Raji (cell line): ENCODE data around the gene ETS1.
A peak's percentile ranks its signal among the peaks of the same experiment; 100 is the strongest.

Experiments used
- POLR2A ChIP-seq: IDR thresholded peaks from 2 replicates; pipeline ENCODE4 v1.6.1; 2011; ENCODE audit warnings: low read depth, low read length, control low read depth; ENCODE audit not compliant: insufficient read depth

Gene ETS1

GRCh38 chr11:128572965-128573364, 14.4 kb downstream of the ETS1 start:
- no peak for TF ChIP-seq POLR2A

GRCh38 chr11:128570632-128571031, 16.7 kb downstream of the ETS1 start:
- TF ChIP-seq POLR2A, result no peak

- TF ChIP-seq POLR2A, result no peak
Measured at GRCh38 chr11:128569291-128569690, 18.1 kb downstream of the ETS1 start.

DNA sequence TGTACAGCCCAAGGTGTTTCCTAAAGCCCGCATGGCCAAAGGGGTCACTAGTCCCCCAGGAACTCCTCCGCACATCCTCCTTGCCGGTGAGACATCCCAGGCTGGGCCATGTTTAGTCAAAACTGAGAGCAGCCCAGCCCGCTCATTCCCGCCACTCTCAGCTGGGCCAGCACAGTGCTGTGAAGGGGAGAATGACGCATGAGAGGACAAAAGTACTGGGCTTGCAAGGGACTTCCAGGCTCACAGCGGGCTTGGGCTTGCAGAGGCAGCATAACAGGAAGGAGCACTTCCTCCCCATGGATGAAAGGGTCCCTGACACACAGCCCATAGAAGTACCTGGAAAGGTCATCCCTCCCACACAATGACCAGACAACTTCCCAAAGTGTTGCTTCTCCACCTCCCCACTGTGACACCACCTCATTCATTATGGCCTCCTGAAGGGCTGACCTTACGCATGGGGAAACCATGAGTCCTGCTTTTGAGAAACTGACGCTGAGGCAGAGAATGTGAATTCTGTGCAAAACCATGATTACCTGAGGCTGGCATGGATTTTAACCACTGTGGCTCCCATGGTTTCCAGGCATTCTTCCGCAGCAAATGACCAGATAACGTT, 19.1 kb downstream of the ETS1 start:
- TF ChIP-seq POLR2A, result no peak

DNA sequence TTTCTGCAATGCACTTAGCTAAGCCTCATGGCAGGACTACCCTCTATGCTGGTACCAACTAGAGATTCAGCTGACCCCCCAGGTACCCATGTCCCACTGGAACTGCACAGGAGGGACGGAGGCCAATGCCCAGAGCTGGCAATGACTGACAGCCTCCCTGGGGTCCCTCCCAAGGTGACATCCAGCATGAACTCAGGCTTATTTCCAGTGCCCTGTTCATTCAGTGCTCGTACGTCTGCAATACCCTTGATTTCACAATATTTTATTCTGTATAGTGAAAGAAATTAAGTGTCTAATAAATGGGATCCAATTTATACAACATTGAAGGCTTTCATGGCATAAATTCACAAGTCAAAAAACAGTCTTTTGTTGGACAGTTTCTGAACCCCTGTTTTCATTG, 20.2 kb downstream of the ETS1 start:
- TF ChIP-seq POLR2A, result no peak

- TF ChIP-seq POLR2A, result no peak
Measured at GRCh38 chr11:128565881-128566280, 21.5 kb downstream of the ETS1 start.

DNA sequence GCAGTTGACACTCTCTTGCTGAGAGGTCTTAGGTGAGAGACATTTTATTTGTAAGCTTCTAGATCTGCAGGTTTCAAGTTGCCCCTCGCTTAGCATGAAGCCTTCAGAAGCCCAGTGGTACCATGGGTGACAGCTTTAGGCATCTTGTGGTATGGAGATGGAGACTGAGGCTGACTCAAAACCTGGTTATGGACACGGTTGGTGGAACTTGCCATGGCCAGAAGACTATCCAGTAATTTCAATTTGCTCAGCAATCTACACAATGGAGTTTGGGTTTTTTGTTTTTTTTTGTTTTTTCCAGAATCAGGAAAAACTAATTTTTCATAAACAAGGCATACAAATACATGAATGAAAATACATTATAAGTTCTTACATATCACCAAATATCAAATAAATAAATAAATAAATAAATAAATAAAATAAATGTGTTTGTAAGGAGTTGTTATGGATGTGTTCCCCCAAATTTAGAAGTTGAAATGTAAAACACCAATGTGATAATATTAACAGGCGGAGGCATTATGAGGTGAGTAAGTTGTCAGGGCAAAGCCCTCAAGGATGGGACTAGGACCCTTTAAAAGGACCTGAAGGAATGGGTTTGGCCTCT, 22.6 kb downstream of the ETS1 start:
- TF ChIP-seq POLR2A, result no peak

DNA sequence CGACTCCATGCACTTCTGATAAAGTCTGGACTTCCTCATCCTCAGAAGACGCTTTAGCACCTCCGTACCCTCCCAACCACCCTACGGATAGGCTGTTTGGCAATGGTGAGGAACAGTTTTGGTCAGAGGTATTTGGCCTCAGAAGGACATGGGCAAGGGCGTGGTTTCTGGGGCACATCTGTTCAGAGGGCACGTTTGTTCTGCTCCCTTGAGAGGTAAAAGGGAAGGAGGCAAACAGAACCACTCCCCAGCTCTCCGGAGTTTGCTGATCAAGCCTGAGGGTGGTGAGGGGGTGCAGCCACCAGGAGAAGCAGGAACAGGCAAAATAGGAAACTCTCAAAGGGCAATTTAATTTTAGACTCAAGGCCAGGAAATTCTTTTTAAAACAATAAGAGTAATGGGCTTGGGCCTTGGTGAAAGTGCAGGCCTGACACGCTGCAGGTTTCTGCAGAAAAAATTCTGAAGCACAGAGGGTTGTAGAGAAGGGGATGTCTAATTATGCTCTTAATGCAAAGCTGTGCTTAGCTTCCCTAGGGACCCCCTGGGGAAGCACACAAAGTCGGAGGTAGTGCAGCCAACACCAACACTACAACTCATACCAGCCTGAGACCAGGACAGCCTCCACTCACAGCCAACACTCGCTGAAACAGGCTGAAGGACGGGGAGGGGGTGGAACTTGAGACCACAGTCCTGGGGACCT, 23.3 kb downstream of the ETS1 start:
- peak; percentile 27; the same call in 1 of the 2 replicates for TF ChIP-seq POLR2A

DNA sequence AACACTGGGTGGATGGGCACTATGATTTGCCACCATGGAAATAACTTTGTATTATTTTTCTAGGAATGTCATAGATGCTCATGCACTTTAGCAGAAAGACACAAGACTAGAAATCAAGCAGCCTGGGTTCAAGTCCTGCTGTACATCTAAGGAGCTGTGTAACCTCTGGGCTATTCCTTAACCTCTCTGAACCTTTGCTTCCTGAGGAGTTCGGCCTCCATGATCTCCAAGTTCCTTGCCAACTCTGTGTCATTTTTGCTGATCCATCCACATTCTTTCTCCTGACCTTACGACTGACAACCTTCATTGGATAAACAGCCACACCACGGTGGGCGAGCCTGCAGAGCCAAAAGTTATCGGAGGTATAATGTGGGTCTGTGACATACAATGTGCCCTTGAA, 24.1 kb downstream of the ETS1 start:
- TF ChIP-seq POLR2A, result no peak

GRCh38 chr11:128559496-128560103, 27.8 kb downstream of the ETS1 start:
- TF ChIP-seq POLR2A, result no peak

- no peak for TF ChIP-seq POLR2A
Measured at GRCh38 chr11:128555606-128556005, 31.8 kb downstream of the ETS1 start.

GRCh38 chr11:128553662-128554362, 33.5 kb downstream of the ETS1 start:
- TF ChIP-seq POLR2A, result peak; percentile 39; the same call in 1 of the 2 replicates

- peak; percentile 84 for TF ChIP-seq POLR2A
Measured at GRCh38 chr11:128552783-128553661, 34.3 kb downstream of the ETS1 start.

- peak; percentile 47; the same call in 1 of the 2 replicates for TF ChIP-seq POLR2A
Measured at GRCh38 chr11:128551611-128552335, 35.6 kb downstream of the ETS1 start.
